HCT116 (cell line): ENCODE measurements around the gene CD247. TPM values are rescaled to one million over a fixed set of nuclear protein-coding genes. Genes with fewer than 3 reads are reported as not detected.

Experiments
- ATAC-seq: fragments of 200-7000 bp; cut with Tn5 transposase; 2 replicates; pipeline ENCODE4 v1.9.1; 2020; ENCODE audit warnings: mild to moderate bottlenecking, moderate library complexity
- BruUV-seq: library from RNA; stranded (reverse); fragments of 400-500 nt; replicated peaks from 2 replicates; lab custom pipeline; 2021; lab: Mats Ljungman, UMichigan
- CTCF ChIA-PET: fragments of 300-600 bp; sonication (Branson Sonifier 250); formaldehyde crosslinking; loops from one replicate; lab custom pipeline; 2021; ENCODE audit warnings: antibody characterized with exemption; lab: Charles Lee
- POLR2A ChIA-PET: fragments of 300-600, 350-600 bp; sonication (Branson Sonifier 250); formaldehyde crosslinking; loops from one replicate; lab custom pipeline; 2021; ENCODE audit warnings: antibody characterized with exemption; lab: Charles Lee
- RAD21 ChIA-PET, 2 experiments: fragments of 300-600 bp; sonication (Branson Sonifier 250); formaldehyde crosslinking; loops; one replicate each; lab custom pipeline; 2023; ENCODE audit warnings: low total read pairs in 2 of 2; ENCODE audit not compliant: uncharacterized antibody in 2 of 2, unreplicated experiment in 2 of 2, low non-redundant PET in 1 of 2; lab: Charles Lee
- DNase-seq: peaks from one replicate; pipeline ENCODE4 v3.0.0-alpha.2; 2010; ENCODE audit warnings: low read depth, low spot score
- H2AFZ ChIP-seq: fragments of 200-600 bp; shearing (Covaris generic), sonication (generic); 2 replicates; pipeline ENCODE4 v1.6.1; 2017; ENCODE audit warnings: low read depth, mixed run types, mixed read lengths, antibody characterized with exemption, low read length; ENCODE audit not compliant: poor library complexity, severe bottlenecking
- H3K27ac ChIP-seq: 2 replicates; pipeline ENCODE4 v1.5.1; 2012; ENCODE audit warnings: low read depth, low read length
- H3K27me3 ChIP-seq: fragments of 200-600 bp; sonication (generic); 2 replicates; pipeline ENCODE4 v1.6.1; 2016; ENCODE audit warnings: mixed run types, low read length, mixed read lengths; ENCODE audit not compliant: insufficient read depth
- H3K36me3 ChIP-seq, 2 experiments: fragments of 200-500 bp in 1 of 2; fragments of 200-600 bp in 1 of 2; sonication (Bioruptor generic) in 1 of 2; sonication (generic) in 1 of 2; 2 replicates each; pipeline versions ENCODE4 v1.5.1 to v1.6.1; 2014 to 2016; ENCODE audit warnings: low read length in 2 of 2, inconsistent platforms in 1 of 2, mixed read lengths in 1 of 2, mixed run types in 1 of 2; ENCODE audit not compliant: insufficient read depth in 2 of 2, control insufficient read depth in 1 of 2
- H3K4me1 ChIP-seq, 2 experiments: fragments of 200-600 bp in 1 of 2; sonication (generic) in 1 of 2; 2 replicates each; pipeline versions ENCODE4 v1.5.1 to v1.6.1; 2012 to 2017; ENCODE audit warnings: low read length in 2 of 2, inconsistent platforms in 1 of 2, mild to moderate bottlenecking in 1 of 2, mixed read lengths in 1 of 2, mixed run types in 1 of 2, moderate library complexity in 1 of 2; ENCODE audit not compliant: insufficient read depth in 2 of 2, control insufficient read depth in 1 of 2
- H3K4me2 ChIP-seq: fragments of 200-600 bp; sonication (generic); 2 replicates; pipeline ENCODE4 v1.6.1; 2017; ENCODE audit warnings: mixed run types, low read length, mixed read lengths
- H3K4me3 ChIP-seq, 2 experiments: fragments of 200-600 bp in 1 of 2; sonication (generic) in 1 of 2; replicated peaks in 1 of 2; 2 replicates each; pipeline ENCODE4 v1.5.1; 2011 to 2016; ENCODE audit warnings: low read length in 2 of 2, control low read depth in 1 of 2, low read depth in 1 of 2, mild to moderate bottlenecking in 1 of 2, mixed read lengths in 1 of 2, mixed run types in 1 of 2
- H3K79me2 ChIP-seq: fragments of 200-600 bp; sonication (generic); 2 replicates; pipeline ENCODE4 v1.6.1; 2017; ENCODE audit warnings: mild to moderate bottlenecking, mixed run types, low read length, moderate library complexity, mixed read lengths; ENCODE audit not compliant: insufficient read depth
- H3K9ac ChIP-seq: fragments of 200-600 bp; sonication (generic); 2 replicates; pipeline ENCODE4 v1.6.1; 2016; ENCODE audit warnings: low read length, mixed read lengths
- H3K9me2 ChIP-seq: fragments of 200-600 bp; sonication (generic), shearing (Covaris generic); 2 replicates; pipeline ENCODE4 v1.6.1; 2017; ENCODE audit warnings: mixed run types, mild to moderate bottlenecking, moderate library complexity; ENCODE audit not compliant: insufficient read depth
- H3K9me3 ChIP-seq, 2 experiments: fragments of 200-500 bp in 1 of 2; fragments of 200-600 bp in 1 of 2; sonication (Bioruptor generic) in 1 of 2; sonication (generic) in 1 of 2; 2 replicates each; pipeline ENCODE4 v1.6.1; 2014 to 2017; ENCODE audit warnings: low read length in 2 of 2, mixed read lengths in 2 of 2, inconsistent platforms in 1 of 2, low read depth in 1 of 2, mild to moderate bottlenecking in 1 of 2, mixed run types in 1 of 2, moderate library complexity in 1 of 2; ENCODE audit not compliant: control insufficient read depth in 1 of 2, insufficient read depth in 1 of 2
- H4K20me1 ChIP-seq: fragments of 200-600 bp; sonication (generic), shearing (Covaris generic); 2 replicates; pipeline ENCODE4 v1.6.1; 2017; ENCODE audit warnings: mixed run types, mild to moderate bottlenecking, moderate library complexity; ENCODE audit not compliant: insufficient read depth
- ATF3 ChIP-seq: IDR thresholded peaks from 2 replicates; pipeline ENCODE4 v1.6.1; 2012
- CEBPB ChIP-seq: IDR thresholded peaks from 2 replicates; pipeline ENCODE4 v1.6.1; 2012; ENCODE audit warnings: low read depth
- CTCF ChIP-seq, 3 experiments: fragments of 200-600 bp in 1 of 3; sonication (generic) in 1 of 3; IDR thresholded peaks in 2 of 3; conservative IDR thresholded peaks in 1 of 3; 2 replicates each; pipeline ENCODE4 v1.5.1; 2012 to 2017; ENCODE audit warnings: low read depth in 2 of 3, low read length in 2 of 3, antibody characterized with exemption in 1 of 3, borderline replicate concordance in 1 of 3, control low read depth in 1 of 3, mild to moderate bottlenecking in 1 of 3, mixed read lengths in 1 of 3, mixed run types in 1 of 3, moderate library complexity in 1 of 3; ENCODE audit not compliant: insufficient read depth in 1 of 3
- EGR1 ChIP-seq: IDR thresholded peaks from 2 replicates; pipeline ENCODE4 v1.6.1; 2012; ENCODE audit warnings: low read depth
- EZH2 ChIP-seq: fragments of 200-600 bp; sonication (generic); IDR thresholded peaks from 2 replicates; pipeline ENCODE4 v1.6.1; 2017; ENCODE audit warnings: antibody characterized with exemption, mixed run types
- EZH2phosphoT487 ChIP-seq: fragments of 200-600 bp; IDR thresholded peaks from 2 replicates; pipeline ENCODE4 v1.6.1; 2018; ENCODE audit warnings: antibody characterized with exemption, borderline replicate concordance
- FOSL1 ChIP-seq: IDR thresholded peaks from 2 replicates; pipeline ENCODE4 v1.6.1; 2012; ENCODE audit warnings: low read depth
- JUND ChIP-seq: IDR thresholded peaks from 2 replicates; pipeline ENCODE4 v1.6.1; 2012
- MAX ChIP-seq: IDR thresholded peaks from 2 replicates; pipeline ENCODE4 v1.6.1; 2012
- POLR2A ChIP-seq: IDR thresholded peaks from 2 replicates; pipeline ENCODE4 v1.7.0; 2011; ENCODE audit warnings: borderline replicate concordance; ENCODE audit not compliant: insufficient read depth, insufficient read length; ENCODE audit errors: extremely low read depth
- POLR2AphosphoS5 ChIP-seq: IDR thresholded peaks from 2 replicates; pipeline ENCODE4 v1.6.1; 2011; ENCODE audit warnings: mild to moderate bottlenecking, low read depth, low read length, moderate library complexity
- SP1 ChIP-seq: IDR thresholded peaks from 2 replicates; pipeline ENCODE4 v1.6.1; 2012; ENCODE audit warnings: low read depth
- ZBTB33 ChIP-seq: IDR thresholded peaks from 2 replicates; pipeline ENCODE4 v1.6.1; 2011; ENCODE audit warnings: mild to moderate bottlenecking, low read length, moderate library complexity; ENCODE audit not compliant: insufficient replicate concordance; ENCODE audit errors: extremely low read depth
- ZFX ChIP-seq: fragments of 450-650 bp; IDR thresholded peaks from 2 replicates; pipeline ENCODE4 v1.6.1; 2017
- ZNF274 ChIP-seq: fragments of 200-500 bp; sonication (Bioruptor generic); IDR thresholded peaks from 2 replicates; pipeline ENCODE4 v1.6.1; 2014; ENCODE audit warnings: mild to moderate bottlenecking, low read depth, low read length, inconsistent platforms
- intact Hi-C: fragments of 100-400 bp; cut with micrococcal nuclease; formaldehyde crosslinking; loops from 2 replicates; pipeline ENCODE4 v1.10.0; 2022
- total RNA-seq: library from RNA; stranded (reverse); gene quantifications from one replicate; pipeline ENCODE4 v1.2.1, GENCODE V29; 2021; ENCODE audit not compliant: unreplicated experiment

The CD247 gene
- total RNA-seq, 1 experiment from 2014 or later = 0.57 TPM

- Histone ChIP-seq H4K20me1 (no peaks in the 10 kb centered on the region), H3K27me3 (peaks cover 7% of the 10 kb centered on the region; the same call in 1 of the 2 replicates), H3K36me3 (no peaks in the 10 kb centered on the region), H3K4me1 (no peaks in the 10 kb centered on the region), H3K4me2 (no peak overlapping the region), H3K27ac (no peak overlapping the region), H3K9me3 (no peaks in the 10 kb centered on the region), H3K4me3 (no peak overlapping the region), H3K9ac (no peak overlapping the region), H3K79me2 (no peaks in the 10 kb centered on the region), H2AFZ (no peak overlapping the region), H3K9me2 (no peaks in the 10 kb centered on the region)
- no TSS peak for BruUV-seq
- TF ChIP-seq ATF3 (no peak), ZFX (no peak), CEBPB (no peak), ZBTB33 (no peak), EZH2phosphoT487 (no peak), CTCF (IDR thresholded peaks at IDR 0.05 in 2 of 3, conservative IDR thresholded peaks at IDR 0.05 in 1 of 3; ENCODE audit: borderline replicate concordance in 1 of 3, insufficient read depth in 1 of 3, low read depth in 2 of 3, low read length in 2 of 3) (no peak), ZNF274 (no peak), POLR2A (no peak), EZH2 (no peak), SP1 (no peak), FOSL1 (no peak), MAX (no peak), EGR1 (no peak), POLR2AphosphoS5 (no peak), JUND (no peak)
- intact Hi-C loops = no loop called here
- no peak for DNase-seq
- CTCF ChIA-PET = no interaction called here
- RAD21 ChIA-PET = no interaction called here
- POLR2A ChIA-PET = no interaction called here
- ATAC-seq = no peak
These were observed 13.9 kb downstream of the CD247 start for GRCh38 chr1:167504467-167504827.
